ENCODE results near the gene DACT1. TPM values are rescaled to one million over a fixed set of nuclear protein-coding genes. Genes with fewer than 3 reads are reported as not detected.

DACT1 gene
- total RNA-seq, 1 donor from 2014 or later: 3.4 TPM

- no peak for TF ChIP-seq CTCF (conservative IDR thresholded peaks at IDR 0.05; ENCODE audit: low read depth, low read length)
- H3K4me3 ChIP-seq (ENCODE audit: low read depth, low read length): no peak overlapping the region
- no peak for DNase-seq (ENCODE audit: low read depth)
These were observed 2.5 kb upstream of the DACT1 start for GRCh38 chr14:58635091-58635830.

- DNase-seq (ENCODE audit: low read depth): no peak
These were observed 1.6 kb upstream of the DACT1 start for GRCh38 chr14:58636129-58636528.

GRCh38 chr14:58637040-58637390 lies 747 bp upstream of the DACT1 start:
- H3K4me3 ChIP-seq (ENCODE audit: low read depth, low read length): peak overlapping the region; percentile 58
- no peak for DNase-seq (ENCODE audit: low read depth)
- TF ChIP-seq CTCF (conservative IDR thresholded peaks at IDR 0.05; ENCODE audit: low read depth, low read length): no peak

More at GRCh38 chr14:58636129-58636528, 1.6 kb upstream of the DACT1 start:
- TF ChIP-seq CTCF (conservative IDR thresholded peaks at IDR 0.05; ENCODE audit: low read depth, low read length): no peak
- H3K4me3 ChIP-seq (ENCODE audit: low read depth, low read length): no peak overlapping the region

- peak; percentile 2 for TF ChIP-seq CTCF (conservative IDR thresholded peaks at IDR 0.05; ENCODE audit: low read depth, low read length)
- peak overlapping the region; percentile 58 for H3K4me3 ChIP-seq (ENCODE audit: low read depth, low read length)
- DNase-seq (ENCODE audit: low read depth): no peak
These were observed 752 bp downstream of the DACT1 start for GRCh38 chr14:58638231-58639197.

GRCh38 chr14:58639198-58639565 lies 1.4 kb downstream of the DACT1 start:
- no peak for TF ChIP-seq CTCF (conservative IDR thresholded peaks at IDR 0.05; ENCODE audit: low read depth, low read length)
- DNase-seq (ENCODE audit: low read depth): no peak
- peak overlapping the region; percentile 58 for H3K4me3 ChIP-seq (ENCODE audit: low read depth, low read length)

- no peak for DNase-seq (ENCODE audit: low read depth)
These were observed 2.2 kb downstream of the DACT1 start for GRCh38 chr14:58639842-58640484.

More at GRCh38 chr14:58639842-58640484, 2.2 kb downstream of the DACT1 start:
- no peak overlapping the region for H3K4me3 ChIP-seq (ENCODE audit: low read depth, low read length)
- peak; percentile 88 for TF ChIP-seq CTCF (conservative IDR thresholded peaks at IDR 0.05; ENCODE audit: low read depth, low read length)

Data from epithelial cell of proximal tubule (primary cell).